Subcutaneous abdominal adipose tissue (tissue), 5 donors: ENCODE results near the gene TRIM16.
"Not testable (repeated sequence)": the region's sequence is repeated elsewhere in the genome, so short reads cannot be mapped to it uniquely, and the experiment has no call there.

Experiments used
- H3K27ac ChIP-seq: one replicate; pipeline ENCODE4 v1.7.0; 2013; ENCODE audit warnings: low read depth, mild to moderate bottlenecking, inconsistent platforms, low read length, moderate library complexity
- H3K27me3 ChIP-seq, 5 donors: one replicate each; pipeline ENCODE4 v1.7.0; 2013; ENCODE audit warnings: low read length in 5 of 5, inconsistent platforms in 1 of 5; ENCODE audit not compliant: control insufficient read depth in 5 of 5, insufficient read depth in 4 of 5
- H3K36me3 ChIP-seq, 5 donors: one replicate each; pipeline ENCODE4 v1.7.0; 2013; ENCODE audit warnings: low read length in 5 of 5; ENCODE audit not compliant: control insufficient read depth in 5 of 5, insufficient read depth in 5 of 5
- H3K4me1 ChIP-seq, 5 donors: one replicate each; pipeline ENCODE4 v1.7.0; 2013; ENCODE audit warnings: low read length in 5 of 5, mild to moderate bottlenecking in 3 of 5, moderate library complexity in 1 of 5; ENCODE audit not compliant: control insufficient read depth in 5 of 5, insufficient read depth in 5 of 5
- H3K4me3 ChIP-seq, 5 donors: one replicate each; pipeline ENCODE4 v1.7.0; 2013; ENCODE audit warnings: low read length in 5 of 5, low read depth in 1 of 5
- H3K9ac ChIP-seq, 5 donors: one replicate each; pipeline ENCODE4 v1.7.0; 2013; ENCODE audit warnings: low read length in 5 of 5, mild to moderate bottlenecking in 4 of 5, moderate library complexity in 3 of 5
- H3K9me3 ChIP-seq, 5 donors: one replicate each; pipeline ENCODE4 v1.7.0; 2013; ENCODE audit warnings: low read length in 5 of 5; ENCODE audit not compliant: control insufficient read depth in 5 of 5
- donor health status: healthy.
- donor health status: healthy.
- donor health status: healthy.
- donor health status: healthy.
- donor health status: healthy.

The TRIM16 gene

GRCh38 chr17:15581462-15581861 lies 102.6 kb downstream of the TRIM16 start:
- H3K27ac ChIP-seq, H3K4me1 ChIP-seq, H3K9me3 ChIP-seq, H3K36me3 ChIP-seq, H3K27me3 ChIP-seq, H3K9ac ChIP-seq, H3K4me3 ChIP-seq: not testable (repeated sequence)
